ENCODE data around the gene DPP4.
A peak's percentile ranks its signal among the peaks of the same experiment; 100 is the strongest.

The DPP4 gene

GRCh38 chr2:161947406-161947805, 126.6 kb downstream of the DPP4 start:
- DNase-seq: no peak

GRCh38 chr2:161946489-161947107, 127.4 kb downstream of the DPP4 start:
- peak; percentile 61 for DNase-seq

GRCh38 chr2:161943011-161943410, 131.0 kb downstream of the DPP4 start:
- DNase-seq: no peak

Data from activated CD4-positive, alpha-beta T cell treated with anti-CD3 and anti-CD28 coated beads, Interleukin-2, amount 50 U/mL, for 16 hours (primary cell).